ENCODE measurements around the gene GPR15.

DNA sequence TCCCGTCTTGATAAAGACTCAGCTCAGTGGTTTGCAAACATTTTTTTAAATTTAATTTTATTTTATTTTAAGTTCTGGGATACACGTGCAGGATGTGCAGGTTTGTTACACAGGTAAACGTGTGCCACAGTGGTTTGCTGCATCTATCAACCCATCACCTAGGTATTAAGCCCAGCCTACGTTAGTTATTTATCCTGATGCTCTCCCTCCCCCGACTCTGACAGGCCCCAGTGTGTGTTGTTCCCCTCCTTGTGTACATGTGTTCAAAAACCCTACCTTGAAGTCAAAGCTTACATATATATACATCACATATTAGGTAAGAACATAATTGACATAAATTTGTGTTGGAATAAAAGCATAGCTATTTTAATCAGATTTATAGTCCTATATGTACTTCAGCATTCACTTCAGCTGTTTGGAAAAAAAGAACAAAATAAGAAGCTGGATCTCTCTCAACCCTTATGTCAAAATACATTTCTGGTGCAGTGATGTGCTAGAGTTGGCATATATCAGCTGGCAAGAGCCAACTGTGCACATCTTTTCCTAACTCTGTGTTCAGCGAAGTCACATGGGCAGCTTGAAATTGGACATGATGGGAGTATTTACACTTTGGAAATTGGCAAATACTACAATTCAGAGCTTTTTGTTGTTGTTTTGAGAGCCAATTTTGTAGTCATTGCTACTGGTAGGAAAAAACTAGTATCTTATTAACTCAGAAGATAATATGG, 26.5 kb downstream of the GPR15 start:
- TF ChIP-seq, protein P1, sequence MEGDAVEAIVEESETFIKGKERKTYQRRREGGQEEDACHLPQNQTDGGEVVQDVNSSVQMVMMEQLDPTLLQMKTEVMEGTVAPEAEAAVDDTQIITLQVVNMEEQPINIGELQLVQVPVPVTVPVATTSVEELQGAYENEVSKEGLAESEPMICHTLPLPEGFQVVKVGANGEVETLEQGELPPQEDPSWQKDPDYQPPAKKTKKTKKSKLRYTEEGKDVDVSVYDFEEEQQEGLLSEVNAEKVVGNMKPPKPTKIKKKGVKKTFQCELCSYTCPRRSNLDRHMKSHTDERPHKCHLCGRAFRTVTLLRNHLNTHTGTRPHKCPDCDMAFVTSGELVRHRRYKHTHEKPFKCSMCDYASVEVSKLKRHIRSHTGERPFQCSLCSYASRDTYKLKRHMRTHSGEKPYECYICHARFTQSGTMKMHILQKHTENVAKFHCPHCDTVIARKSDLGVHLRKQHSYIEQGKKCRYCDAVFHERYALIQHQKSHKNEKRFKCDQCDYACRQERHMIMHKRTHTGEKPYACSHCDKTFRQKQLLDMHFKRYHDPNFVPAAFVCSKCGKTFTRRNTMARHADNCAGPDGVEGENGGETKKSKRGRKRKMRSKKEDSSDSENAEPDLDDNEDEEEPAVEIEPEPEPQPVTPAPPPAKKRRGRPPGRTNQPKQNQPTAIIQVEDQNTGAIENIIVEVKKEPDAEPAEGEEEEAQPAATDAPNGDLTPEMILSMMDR (conservative IDR thresholded peaks at IDR 0.05), result no peak
- TF ChIP-seq EZH2 (IDR thresholded peaks at IDR 0.05; ENCODE audit: low read depth), result no peak

Measured in PC-9 (cell line).